ENCODE results near the gene N4BP2.

DNA sequence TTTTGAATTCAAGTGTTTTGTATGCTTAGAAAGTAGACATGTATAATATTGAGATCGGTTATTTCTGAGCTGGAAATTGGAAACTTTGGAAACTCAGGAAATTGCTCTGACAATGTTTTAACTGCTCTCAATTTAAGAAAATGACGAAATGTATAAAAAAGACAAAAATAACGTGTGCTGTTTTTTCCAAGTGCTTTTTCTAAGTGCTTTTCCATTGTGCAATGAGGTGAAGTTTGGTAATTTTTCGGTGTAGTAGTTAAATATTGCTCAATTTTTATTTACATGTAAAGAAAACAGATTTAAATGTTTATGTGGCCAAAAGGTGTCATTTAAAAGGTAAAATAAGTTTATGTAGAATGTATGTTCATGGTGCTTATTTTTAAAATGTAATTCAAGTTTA is 100.8 kb downstream of the N4BP2 start:
- no peak for TF ChIP-seq POLR2A (IDR thresholded peaks at IDR 0.05; ENCODE audit: low read depth)
- TF ChIP-seq, protein P1, sequence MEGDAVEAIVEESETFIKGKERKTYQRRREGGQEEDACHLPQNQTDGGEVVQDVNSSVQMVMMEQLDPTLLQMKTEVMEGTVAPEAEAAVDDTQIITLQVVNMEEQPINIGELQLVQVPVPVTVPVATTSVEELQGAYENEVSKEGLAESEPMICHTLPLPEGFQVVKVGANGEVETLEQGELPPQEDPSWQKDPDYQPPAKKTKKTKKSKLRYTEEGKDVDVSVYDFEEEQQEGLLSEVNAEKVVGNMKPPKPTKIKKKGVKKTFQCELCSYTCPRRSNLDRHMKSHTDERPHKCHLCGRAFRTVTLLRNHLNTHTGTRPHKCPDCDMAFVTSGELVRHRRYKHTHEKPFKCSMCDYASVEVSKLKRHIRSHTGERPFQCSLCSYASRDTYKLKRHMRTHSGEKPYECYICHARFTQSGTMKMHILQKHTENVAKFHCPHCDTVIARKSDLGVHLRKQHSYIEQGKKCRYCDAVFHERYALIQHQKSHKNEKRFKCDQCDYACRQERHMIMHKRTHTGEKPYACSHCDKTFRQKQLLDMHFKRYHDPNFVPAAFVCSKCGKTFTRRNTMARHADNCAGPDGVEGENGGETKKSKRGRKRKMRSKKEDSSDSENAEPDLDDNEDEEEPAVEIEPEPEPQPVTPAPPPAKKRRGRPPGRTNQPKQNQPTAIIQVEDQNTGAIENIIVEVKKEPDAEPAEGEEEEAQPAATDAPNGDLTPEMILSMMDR (IDR thresholded peaks at IDR 0.05) = no peak
- no peak for TF ChIP-seq POLR2AphosphoS5 (IDR thresholded peaks at IDR 0.05)

All from esophagus muscularis mucosa (tissue), 3 donors.